Adipocyte (in vitro differentiated cells): Measurements from ENCODE around the gene FBLN7.

Experiments
- DNase-seq: peaks from one replicate; pipeline ENCODE4 v3.0.0-alpha.2; 2015; ENCODE audit warnings: low read depth
- H3K27me3 ChIP-seq: replicated peaks from 2 replicates; pipeline ENCODE4 v1.7.0; 2013; ENCODE audit warnings: mild to moderate bottlenecking, low read length, moderate library complexity; ENCODE audit not compliant: control insufficient read depth, insufficient read depth
- H3K36me3 ChIP-seq: 2 replicates; pipeline ENCODE4 v1.7.0; 2013; ENCODE audit warnings: low read length, mild to moderate bottlenecking, moderate library complexity; ENCODE audit not compliant: control insufficient read depth, insufficient read depth, severe bottlenecking
- H3K4me1 ChIP-seq: 2 replicates; pipeline ENCODE4 v1.7.0; 2013; ENCODE audit warnings: mild to moderate bottlenecking, low read length, moderate library complexity; ENCODE audit not compliant: control insufficient read depth, insufficient read depth
- H3K4me3 ChIP-seq: 2 replicates; pipeline ENCODE4 v1.7.0; 2013; ENCODE audit warnings: mild to moderate bottlenecking, low read length, moderate library complexity
- H3K9ac ChIP-seq: 2 replicates; pipeline ENCODE4 v1.7.0; 2013; ENCODE audit warnings: mild to moderate bottlenecking, low read length, moderate library complexity
- H3K9me3 ChIP-seq: 2 replicates; pipeline ENCODE4 v1.7.0; 2013; ENCODE audit warnings: mild to moderate bottlenecking, low read length, moderate library complexity; ENCODE audit not compliant: control insufficient read depth

FBLN7 gene

GRCh38 chr2:112217854-112218253 is 79.7 kb downstream of the FBLN7 start:
- Histone ChIP-seq H3K9me3 (peaks cover 6% of the 10 kb centered on the region), H3K36me3 (peaks cover 15% of the 10 kb centered on the region), H3K4me3 (no peak overlapping the region), H3K4me1 (no peaks in the 10 kb centered on the region), H3K9ac (no peak overlapping the region), H3K27me3 (no peaks in the 10 kb centered on the region)
- no peak for DNase-seq

- H3K27me3 ChIP-seq: no peaks in the 10 kb centered on the region
- H3K4me1 ChIP-seq: no peaks in the 10 kb centered on the region
- H3K36me3 ChIP-seq: peaks cover 13% of the 10 kb centered on the region
- no peak overlapping the region for H3K9ac ChIP-seq
- no peak overlapping the region for H3K4me3 ChIP-seq
- DNase-seq: no peak
- H3K9me3 ChIP-seq: peaks cover 6% of the 10 kb centered on the region
These were observed 82.0 kb downstream of the FBLN7 start for GRCh38 chr2:112220186-112220585.

- Histone ChIP-seq H3K36me3 (peaks cover 7% of the 10 kb centered on the region), H3K9ac (no peak overlapping the region), H3K9me3 (peaks cover 6% of the 10 kb centered on the region), H3K27me3 (no peaks in the 10 kb centered on the region), H3K4me1 (no peaks in the 10 kb centered on the region), H3K4me3 (no peak overlapping the region)
- no peak for DNase-seq
These were observed 82.6 kb downstream of the FBLN7 start for GRCh38 chr2:112220831-112221230.

- no peaks in the 10 kb centered on the region for H3K27me3 ChIP-seq
- peak; percentile 14 for DNase-seq
- H3K4me1 ChIP-seq: peaks cover 7% of the 10 kb centered on the region
- no peaks in the 10 kb centered on the region for H3K9me3 ChIP-seq
- H3K4me3 ChIP-seq: no peak overlapping the region
- peaks cover 8% of the 10 kb centered on the region for H3K36me3 ChIP-seq
- H3K9ac ChIP-seq: no peak overlapping the region
These were observed 91.2 kb downstream of the FBLN7 start for GRCh38 chr2:112229348-112229747.

GRCh38 chr2:112230371-112230770 is 92.2 kb downstream of the FBLN7 start:
- no peaks in the 10 kb centered on the region for H3K9me3 ChIP-seq
- peaks cover 10% of the 10 kb centered on the region for H3K36me3 ChIP-seq
- no peak overlapping the region for H3K9ac ChIP-seq
- H3K4me1 ChIP-seq: peaks cover 7% of the 10 kb centered on the region
- H3K4me3 ChIP-seq: no peak overlapping the region
- no peaks in the 10 kb centered on the region for H3K27me3 ChIP-seq
- no peak for DNase-seq
